Duodenal mucosa (tissue), 2 donors: ENCODE data around the gene SRM.
"Not testable (repeated sequence)": the region's sequence is repeated elsewhere in the genome, so short reads cannot be mapped to it uniquely, and the experiment has no call there.

Source experiments
- H3K27ac ChIP-seq: one replicate; pipeline ENCODE4 v1.7.0; 2013; ENCODE audit warnings: low read depth, low read length
- H3K27me3 ChIP-seq, 2 donors: one replicate each; pipeline ENCODE4 v1.7.0; 2013; ENCODE audit warnings: low read length in 2 of 2, control low read depth in 1 of 2; ENCODE audit not compliant: insufficient read depth in 2 of 2, control insufficient read depth in 1 of 2
- H3K36me3 ChIP-seq, 2 donors: one replicate each; pipeline ENCODE4 v1.7.0; 2013; ENCODE audit warnings: low read length in 2 of 2, control low read depth in 1 of 2; ENCODE audit not compliant: insufficient read depth in 2 of 2, control insufficient read depth in 1 of 2
- H3K4me1 ChIP-seq, 2 donors: one replicate each; pipeline ENCODE4 v1.7.0; 2013; ENCODE audit warnings: low read length in 2 of 2, control low read depth in 1 of 2; ENCODE audit not compliant: insufficient read depth in 2 of 2, control insufficient read depth in 1 of 2
- H3K4me3 ChIP-seq, 2 donors: one replicate each; pipeline ENCODE4 v1.7.0; 2013; ENCODE audit warnings: low read length in 2 of 2, low read depth in 1 of 2
- H3K9ac ChIP-seq, 2 donors: one replicate each; pipeline ENCODE4 v1.7.0; 2013; ENCODE audit warnings: low read length in 2 of 2, low read depth in 1 of 2
- H3K9me3 ChIP-seq, 2 donors: one replicate each; pipeline ENCODE4 v1.7.0; 2013; ENCODE audit warnings: low read length in 2 of 2, control low read depth in 1 of 2; ENCODE audit not compliant: control insufficient read depth in 1 of 2

SRM gene

DNA sequence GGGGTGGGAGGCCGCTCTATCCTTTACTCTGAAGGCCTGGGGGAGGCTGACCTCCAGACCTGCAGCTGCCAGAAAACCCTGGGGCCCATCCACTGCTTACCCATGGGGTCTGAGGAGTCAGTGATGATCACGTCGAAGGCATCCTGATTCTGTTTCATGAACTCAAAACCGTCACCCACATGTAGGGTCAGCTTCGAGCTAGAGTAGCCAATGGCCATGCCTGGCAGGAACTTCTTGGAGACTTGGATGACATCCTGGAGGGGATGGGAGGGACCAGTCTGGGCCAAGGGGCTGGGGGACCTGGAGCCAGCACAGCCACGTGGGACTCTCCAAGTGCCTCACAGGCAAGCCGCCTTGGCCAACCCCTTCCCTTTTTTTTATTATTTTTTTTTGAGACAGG is 3.3 kb downstream of the SRM start:
- Histone ChIP-seq H3K27ac (no peak overlapping the region), H3K4me1 (peaks cover 18 to 30% of the 10 kb centered on the region in 2 donors), H3K9me3 (no peaks in the 10 kb centered on the region), H3K36me3 (peaks cover 0 to 22% of the 10 kb centered on the region in 2 donors), H3K27me3 (no peaks in the 10 kb centered on the region), H3K4me3 (no peak overlapping the region), H3K9ac (no peak overlapping the region)

DNA sequence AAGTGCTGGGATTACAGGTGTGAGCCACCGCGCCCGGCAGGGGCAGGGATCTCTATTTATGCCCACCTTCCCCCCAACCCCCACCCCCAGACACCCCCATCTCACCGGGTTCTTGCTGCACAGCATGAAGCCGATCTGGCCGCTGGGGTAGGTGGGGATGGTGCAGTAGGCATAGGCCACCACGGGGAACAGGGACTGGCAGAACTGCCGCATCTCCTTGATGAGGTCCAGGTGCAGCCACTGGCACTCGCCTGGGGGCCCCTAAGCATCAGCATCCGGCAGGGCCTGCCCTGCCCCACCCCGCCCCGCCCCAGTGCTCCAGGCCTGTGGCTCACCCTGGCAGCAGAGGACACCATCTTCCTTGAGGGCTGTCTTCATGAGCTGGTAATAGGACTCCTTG is 4.1 kb downstream of the SRM start:
- Histone ChIP-seq H3K27me3 (no peaks in the 10 kb centered on the region), H3K36me3 (peaks cover 0 to 22% of the 10 kb centered on the region in 2 donors), H3K27ac (no peak overlapping the region), H3K4me3 (no peak overlapping the region), H3K4me1 (peaks cover 14 to 23% of the 10 kb centered on the region in 2 donors), H3K9ac (no peak overlapping the region), H3K9me3 (no peaks in the 10 kb centered on the region)

DNA sequence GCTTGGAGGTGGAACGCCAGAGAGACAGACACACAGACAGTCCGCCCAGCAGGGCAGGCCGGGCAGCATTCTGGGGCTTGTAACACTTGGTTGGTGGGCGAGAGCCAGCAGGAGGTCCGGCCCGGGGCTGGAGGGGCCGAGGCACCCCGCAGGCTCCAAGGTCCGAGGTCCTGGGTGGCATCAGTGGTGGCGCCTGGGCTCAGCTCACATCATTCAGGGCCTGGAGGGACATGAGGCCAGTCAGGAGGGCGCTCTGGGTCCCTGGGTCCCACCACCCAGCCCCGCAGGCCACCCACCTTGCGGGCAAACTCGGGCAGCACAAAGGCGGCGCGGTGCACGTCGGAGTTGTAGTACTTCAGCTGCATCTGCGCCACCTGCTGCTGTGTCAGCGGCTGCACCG is 5.2 kb downstream of the SRM start:
- peaks cover 13 to 20% of the 10 kb centered on the region in 2 donors for H3K4me1 ChIP-seq
- no peak overlapping the region for H3K27ac ChIP-seq
- H3K36me3 ChIP-seq = peaks cover 0 to 22% of the 10 kb centered on the region in 2 donors
- no peak overlapping the region for H3K4me3 ChIP-seq
- H3K9ac ChIP-seq = no peak overlapping the region
- no peaks in the 10 kb centered on the region for H3K27me3 ChIP-seq
- no peaks in the 10 kb centered on the region for H3K9me3 ChIP-seq

DNA sequence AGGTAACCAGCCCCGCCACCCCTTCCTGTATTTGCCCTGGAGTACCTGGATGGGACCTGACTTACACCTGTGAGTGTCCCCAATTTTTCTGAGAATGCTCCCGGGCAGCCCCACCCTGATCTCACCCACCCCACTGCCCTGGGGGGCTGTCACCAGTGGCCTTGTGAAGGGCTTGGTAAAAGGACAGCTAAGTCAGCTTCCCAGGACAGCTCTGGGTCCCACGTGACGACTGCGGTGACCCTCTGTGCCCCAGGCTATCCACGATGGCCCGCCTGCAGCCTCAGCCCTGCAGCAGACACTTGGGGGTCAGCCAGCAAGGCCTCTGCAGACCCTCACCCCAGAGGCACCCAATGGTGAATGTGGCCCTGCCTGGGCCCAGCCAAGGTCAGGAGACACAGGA is 5.6 kb downstream of the SRM start:
- Histone ChIP-seq H3K27me3 (no peaks in the 10 kb centered on the region), H3K27ac (no peak overlapping the region), H3K9ac (no peak overlapping the region), H3K9me3 (no peaks in the 10 kb centered on the region), H3K36me3 (peaks cover 0 to 22% of the 10 kb centered on the region in 2 donors), H3K4me3 (no peak overlapping the region), H3K4me1 (peaks cover 12 to 17% of the 10 kb centered on the region in 2 donors)

DNA sequence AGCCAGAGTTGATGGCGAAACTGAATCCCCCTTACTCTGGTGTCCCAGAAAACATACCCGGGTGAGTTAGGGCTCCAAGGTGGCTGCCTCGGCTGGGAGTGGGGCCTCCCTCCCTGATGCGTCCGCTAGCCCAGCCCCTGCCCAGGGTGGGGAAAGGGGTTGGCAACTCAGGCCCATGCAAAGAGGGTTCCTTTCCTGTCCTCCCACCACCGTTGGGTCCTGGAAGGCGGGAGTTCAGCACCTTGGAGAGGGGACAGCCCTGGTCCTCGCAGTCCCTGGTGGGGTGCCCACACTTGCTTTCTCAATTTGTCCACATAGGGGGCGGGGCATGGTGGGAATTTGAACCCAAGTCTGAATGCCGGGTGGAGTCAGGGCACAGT is 6.1 kb downstream of the SRM start:
- Histone ChIP-seq H3K27me3 (no peaks in the 10 kb centered on the region), H3K9me3 (no peaks in the 10 kb centered on the region), H3K36me3 (peaks cover 0 to 22% of the 10 kb centered on the region in 2 donors), H3K9ac (no peak overlapping the region), H3K4me3 (no peak overlapping the region), H3K4me1 (peaks cover 8 to 13% of the 10 kb centered on the region in 2 donors), H3K27ac (no peak overlapping the region)

DNA sequence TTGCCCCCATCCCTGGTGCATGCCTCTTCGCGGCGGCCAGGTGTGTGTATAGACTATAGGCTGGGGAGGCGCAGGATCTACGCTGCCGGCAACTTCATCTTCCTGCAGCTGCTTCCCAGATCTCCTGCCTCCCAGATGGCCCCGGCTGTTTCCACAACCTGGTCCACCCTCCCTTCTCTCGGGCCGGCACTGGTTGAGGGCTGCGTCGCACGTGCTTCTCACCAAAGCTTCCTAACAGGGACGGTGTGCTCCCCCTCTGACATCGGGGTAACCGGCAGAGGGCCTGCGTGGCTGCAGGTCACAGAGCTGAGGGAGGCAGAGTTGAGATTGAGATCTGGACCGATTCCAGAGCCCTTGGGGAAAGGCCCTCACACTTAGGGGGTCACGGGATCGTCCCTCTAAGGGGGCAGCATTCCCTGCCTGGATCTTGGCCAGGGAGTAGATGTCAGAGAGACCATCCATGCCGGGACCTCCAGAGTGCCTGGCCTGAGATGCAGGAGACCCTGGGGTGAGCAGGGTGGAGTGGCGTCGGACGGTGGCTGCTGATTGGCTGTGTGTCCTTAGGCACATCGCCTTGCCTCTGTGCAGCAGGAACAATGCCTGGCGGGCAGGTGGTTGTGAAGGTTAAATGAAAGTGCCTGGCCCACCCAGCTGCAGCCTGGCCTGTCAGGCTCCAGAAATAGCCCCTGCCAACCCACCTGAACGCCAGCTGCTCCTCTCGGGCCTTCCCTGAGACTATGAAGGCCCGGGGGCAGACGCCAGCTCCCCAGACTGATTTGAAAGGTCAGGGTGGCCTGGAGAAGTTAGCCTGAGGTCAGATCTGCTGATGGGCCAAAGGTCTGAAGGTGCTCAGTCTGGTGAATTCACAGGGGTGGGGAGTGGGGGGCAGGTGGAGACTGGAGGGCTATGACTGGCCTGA is 6.7 kb downstream of the SRM start:
- Histone ChIP-seq H3K9me3 (no peaks in the 10 kb centered on the region), H3K27ac (peak overlapping the region; percentile 3), H3K36me3 (peaks cover 0 to 22% of the 10 kb centered on the region in 2 donors), H3K9ac (no peak overlapping the region), H3K4me3 (no peak overlapping the region), H3K4me1 (peaks cover 4 to 9% of the 10 kb centered on the region in 2 donors), H3K27me3 (no peaks in the 10 kb centered on the region)

DNA sequence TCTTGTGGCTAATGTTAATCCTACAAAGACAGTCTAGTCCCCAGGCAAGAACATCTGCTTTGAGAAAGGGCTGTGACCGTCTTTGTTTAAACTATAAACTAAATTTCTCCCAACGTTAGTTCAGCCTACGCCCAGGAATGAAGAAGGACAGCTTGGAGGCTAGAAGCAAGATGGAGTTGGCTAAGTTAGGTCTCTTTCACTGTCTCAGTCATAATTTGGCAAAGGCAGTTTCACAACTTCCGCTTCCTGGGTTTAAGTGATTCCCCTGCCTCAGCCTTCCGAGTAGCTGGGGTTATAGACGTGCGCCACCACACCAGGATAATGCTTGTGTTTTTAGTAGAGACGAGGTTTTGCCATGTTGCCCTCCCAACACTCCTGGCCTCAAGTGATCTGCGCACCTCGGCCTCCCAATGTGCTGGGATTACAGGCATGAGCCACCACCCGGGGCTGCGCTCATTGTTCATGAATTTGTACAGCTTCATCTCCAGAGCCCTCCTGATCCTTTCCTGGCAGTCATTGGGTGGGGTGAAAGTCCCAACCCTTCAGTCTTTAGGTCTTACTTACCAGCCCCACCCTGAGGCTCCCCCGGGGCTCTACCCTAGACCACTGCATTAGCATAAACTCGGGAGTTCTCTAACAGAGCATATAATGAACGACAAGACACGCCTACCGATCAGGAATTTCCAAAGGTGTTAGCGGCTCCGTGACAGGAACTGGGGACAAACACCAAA is 7.9 kb downstream of the SRM start:
- Histone ChIP-seq H3K27me3 (no peaks in the 10 kb centered on the region), H3K27ac (no peak overlapping the region), H3K4me3 (no peak overlapping the region), H3K9ac (no peak overlapping the region), H3K36me3 (peaks cover 0 to 16% of the 10 kb centered on the region in 2 donors), H3K9me3 (no peaks in the 10 kb centered on the region), H3K4me1 (peaks cover 4 to 9% of the 10 kb centered on the region in 2 donors)

DNA sequence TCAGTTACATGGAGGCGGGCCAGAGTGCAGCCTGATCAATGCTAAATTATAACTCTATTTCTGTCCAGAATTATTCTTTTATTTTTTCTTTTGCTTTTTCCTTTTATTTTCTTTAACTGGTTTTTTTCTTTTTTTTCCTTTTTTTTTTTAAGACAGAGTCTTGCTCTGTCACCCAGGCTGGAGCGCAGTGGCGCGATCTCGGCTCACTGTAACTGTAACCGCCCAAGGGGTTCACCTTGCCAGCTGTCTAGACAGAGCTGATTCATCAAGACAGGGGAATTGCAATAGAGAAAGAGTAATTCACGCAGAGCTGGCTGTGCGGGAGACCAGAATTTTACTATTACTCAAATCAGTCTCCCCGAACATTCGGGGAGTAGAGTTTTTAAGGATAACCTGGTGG is 8.7 kb downstream of the SRM start:
- H3K36me3 ChIP-seq, H3K9ac ChIP-seq, H3K27ac ChIP-seq, H3K4me3 ChIP-seq, H3K9me3 ChIP-seq, H3K4me1 ChIP-seq, H3K27me3 ChIP-seq: not testable (repeated sequence)

DNA sequence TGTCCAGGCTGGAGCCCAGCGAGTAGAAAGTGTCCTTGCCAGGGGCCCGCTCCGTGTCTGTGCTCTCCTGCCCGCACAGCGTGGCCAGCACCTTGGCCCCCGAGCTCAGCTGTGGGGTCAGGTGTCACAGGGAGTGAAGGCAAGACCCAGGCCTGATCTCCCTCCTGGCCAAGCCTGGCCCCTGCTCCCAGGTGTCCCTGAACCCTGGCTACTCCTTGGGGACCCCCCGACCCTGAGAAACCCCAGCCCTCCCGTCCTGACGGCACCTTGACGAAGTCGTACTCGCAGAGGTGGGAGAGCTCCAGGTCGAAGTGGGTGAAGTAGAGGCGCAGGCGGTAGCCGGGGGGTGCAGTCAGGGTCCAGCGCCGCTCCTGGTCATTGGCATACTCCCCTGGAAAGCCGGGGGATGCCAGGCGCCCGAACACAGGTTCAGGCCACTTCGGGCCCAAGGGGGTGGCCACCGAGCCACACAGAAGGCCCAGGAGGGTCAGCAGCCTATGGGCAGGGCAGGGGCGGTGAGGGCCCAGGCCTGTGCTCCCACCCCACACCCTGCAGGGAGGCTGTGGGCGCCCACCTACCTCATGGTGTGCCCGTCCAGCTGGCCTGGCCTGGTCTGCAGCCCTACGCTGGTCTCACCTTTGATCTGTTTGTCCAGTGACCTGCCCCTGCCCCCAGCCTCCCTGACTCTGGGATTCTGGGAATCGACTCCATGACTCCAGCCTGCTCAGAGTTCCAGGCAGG is 13.0 kb downstream of the SRM start, which contains the start of gene MASP2:
MASP2 (minus strand) TSS at position 615 of the 741 bp plus-strand sequence; CDS start at position 583, 32 bp downstream.
- no peak within 1 kb of the TSS for H3K4me3 ChIP-seq
- H3K27me3 ChIP-seq = no peaks in the 10 kb centered on the region
- no peaks in the 10 kb centered on the region for H3K36me3 ChIP-seq
- no peak within 1 kb of the TSS for H3K27ac ChIP-seq
- H3K9me3 ChIP-seq = no peaks in the 10 kb centered on the region
- H3K9ac ChIP-seq = no peak within 1 kb of the TSS
- H3K4me1 ChIP-seq = no peaks in the 10 kb centered on the region

DNA sequence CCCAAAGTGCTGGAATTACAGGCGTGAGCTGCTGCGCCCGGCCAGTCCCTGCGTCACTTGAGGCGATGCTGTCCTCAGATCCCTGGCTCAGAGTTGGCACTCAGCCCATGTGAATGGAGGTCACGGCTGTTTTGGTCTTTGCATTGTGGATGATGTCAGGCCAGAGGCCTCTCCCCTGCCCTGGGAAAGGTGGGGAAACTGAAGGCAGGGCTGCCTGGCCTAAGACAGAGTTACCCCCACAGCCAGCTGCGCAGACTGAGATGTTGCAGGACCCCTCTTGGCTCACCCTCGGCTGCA is 13.6 kb downstream of the SRM start:
- Histone ChIP-seq H3K27ac (no peak overlapping the region), H3K4me3 (no peak overlapping the region), H3K9me3 (no peaks in the 10 kb centered on the region), H3K27me3 (no peaks in the 10 kb centered on the region), H3K4me1 (no peaks in the 10 kb centered on the region), H3K9ac (no peak overlapping the region), H3K36me3 (no peaks in the 10 kb centered on the region)
